Measurements from ENCODE around the gene CNP.

CNP gene

DNA sequence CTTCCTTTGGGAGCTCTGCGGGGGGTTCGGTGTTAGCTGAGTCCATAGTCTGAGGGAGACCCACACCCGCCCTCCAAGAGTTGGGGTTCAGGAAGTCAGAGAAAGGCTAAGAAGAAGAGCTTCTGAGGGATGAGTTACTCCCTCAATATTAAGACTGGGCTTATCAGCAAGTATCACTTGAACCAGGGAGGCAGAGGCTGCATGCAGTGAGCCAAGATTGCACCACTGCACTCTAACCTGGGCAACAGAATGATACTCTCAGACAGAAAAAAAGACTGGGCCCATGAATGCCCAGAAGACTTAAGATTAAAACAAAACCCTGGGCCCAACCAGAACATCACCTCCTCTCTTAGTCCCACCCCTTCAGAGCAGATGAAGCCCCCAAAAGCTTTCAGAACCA lies 59.3 kb downstream of the CNP start:
- Histone ChIP-seq H3K9ac (no peak overlapping the region), H3K9me3 (no peaks in the 10 kb centered on the region), H3K27ac (no peak overlapping the region), H3K36me3 (peaks cover 38% of the 10 kb centered on the region), H3K4me1 (peaks cover 31% of the 10 kb centered on the region), H3K4me2 (no peak overlapping the region), H3K27me3 (no peaks in the 10 kb centered on the region), H4K20me1 (no peaks in the 10 kb centered on the region), H3K4me3 (no peak overlapping the region)
- TF ChIP-seq Cebpa-rat (IDR thresholded peaks at IDR 0.05): no peak

- no peak overlapping the region for H3K27ac ChIP-seq
- H3K4me2 ChIP-seq: no peak overlapping the region
- no peak overlapping the region for H3K4me3 ChIP-seq
- peaks cover 30% of the 10 kb centered on the region for H3K36me3 ChIP-seq
- peaks cover 22% of the 10 kb centered on the region for H3K4me1 ChIP-seq
- TF ChIP-seq Cebpa-rat (IDR thresholded peaks at IDR 0.05): no peak
- H3K9me3 ChIP-seq: no peaks in the 10 kb centered on the region
- no peaks in the 10 kb centered on the region for H4K20me1 ChIP-seq
- H3K9ac ChIP-seq: no peak overlapping the region
- no peaks in the 10 kb centered on the region for H3K27me3 ChIP-seq
Measured at GRCh38 chr17:42026857-42027589, 60.4 kb downstream of the CNP start.

All from BLaER1 (cell line).